ENCODE measurements around the gene GPR153. TPM values are rescaled to one million over a fixed set of nuclear protein-coding genes. Genes with fewer than 3 reads are reported as not detected.

GPR153 gene
- total and polyA plus RNA-seq, 2 of the 13 experiments (the other 11 are each of a cell fraction or from before 2014, with no cell fraction given) = 0.22 to 0.31 TPM

DNA sequence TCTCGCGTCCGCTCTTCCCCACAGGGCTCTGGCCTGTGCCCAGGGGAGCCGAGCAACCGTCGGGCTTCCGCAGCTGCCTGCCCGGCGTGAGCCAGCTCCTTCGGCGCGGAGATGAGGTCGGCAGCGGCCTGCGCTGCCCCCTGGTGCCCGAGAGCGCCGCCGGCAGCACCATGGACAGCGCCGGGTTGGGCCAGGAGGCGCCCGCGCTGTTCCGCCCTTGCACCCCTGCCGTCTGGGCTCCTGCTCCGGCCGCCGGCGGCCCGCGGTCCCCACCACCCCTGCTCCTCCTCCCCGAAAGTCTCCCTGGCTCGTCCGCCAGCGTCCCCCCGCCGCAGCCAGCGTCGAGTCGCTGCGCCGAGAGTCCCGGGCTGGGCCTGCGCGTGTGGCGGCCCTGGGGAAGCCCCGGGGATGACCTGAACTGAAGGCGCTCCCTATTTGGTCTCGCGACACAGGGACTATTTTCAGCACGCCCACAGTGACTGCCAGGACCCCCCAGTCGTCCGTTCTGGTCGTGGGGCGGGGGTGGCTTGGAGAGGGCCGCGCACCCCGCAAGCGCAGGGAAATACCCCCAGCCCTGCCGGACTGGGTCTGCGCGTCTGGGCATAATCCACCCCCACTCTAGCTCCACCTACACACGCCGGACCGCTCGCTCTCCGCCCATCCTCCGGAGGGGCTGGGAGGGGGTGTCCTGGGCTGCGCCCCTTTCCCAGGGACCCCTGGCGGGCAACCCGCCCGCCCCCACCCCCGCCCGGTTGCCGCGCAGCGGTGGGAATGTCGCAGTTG lies 15.6 kb downstream of the GPR153 start (continued):
- TF ChIP-seq ZNF414 (CRISPR knock-in tag; IDR thresholded peaks at IDR 0.05) = peak; percentile 91; the same call in 1 of the 2 replicates
- no peak for TF ChIP-seq ZNF207 (IDR thresholded peaks at IDR 0.05; ENCODE audit: borderline replicate concordance)
- TF ChIP-seq, protein P1, sequence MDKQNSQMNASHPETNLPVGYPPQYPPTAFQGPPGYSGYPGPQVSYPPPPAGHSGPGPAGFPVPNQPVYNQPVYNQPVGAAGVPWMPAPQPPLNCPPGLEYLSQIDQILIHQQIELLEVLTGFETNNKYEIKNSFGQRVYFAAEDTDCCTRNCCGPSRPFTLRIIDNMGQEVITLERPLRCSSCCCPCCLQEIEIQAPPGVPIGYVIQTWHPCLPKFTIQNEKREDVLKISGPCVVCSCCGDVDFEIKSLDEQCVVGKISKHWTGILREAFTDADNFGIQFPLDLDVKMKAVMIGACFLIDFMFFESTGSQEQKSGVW (CRISPR knock-in tag; IDR thresholded peaks at IDR 0.05; ENCODE audit: borderline replicate concordance) = peak; percentile 97
- peak; percentile 99 for TF ChIP-seq ZNF430 (CRISPR knock-in tag; IDR thresholded peaks at IDR 0.05)
- TF ChIP-seq PTBP1 (IDR thresholded peaks at IDR 0.05; ENCODE audit: low read depth, low read length, poor library complexity, severe bottlenecking) = no peak
- peak; percentile 68; the same call in 1 of the 2 replicates for TF ChIP-seq ELK4 (CRISPR knock-in tag; IDR thresholded peaks at IDR 0.05; ENCODE audit: borderline replicate concordance)
- TF ChIP-seq, protein P2, sequence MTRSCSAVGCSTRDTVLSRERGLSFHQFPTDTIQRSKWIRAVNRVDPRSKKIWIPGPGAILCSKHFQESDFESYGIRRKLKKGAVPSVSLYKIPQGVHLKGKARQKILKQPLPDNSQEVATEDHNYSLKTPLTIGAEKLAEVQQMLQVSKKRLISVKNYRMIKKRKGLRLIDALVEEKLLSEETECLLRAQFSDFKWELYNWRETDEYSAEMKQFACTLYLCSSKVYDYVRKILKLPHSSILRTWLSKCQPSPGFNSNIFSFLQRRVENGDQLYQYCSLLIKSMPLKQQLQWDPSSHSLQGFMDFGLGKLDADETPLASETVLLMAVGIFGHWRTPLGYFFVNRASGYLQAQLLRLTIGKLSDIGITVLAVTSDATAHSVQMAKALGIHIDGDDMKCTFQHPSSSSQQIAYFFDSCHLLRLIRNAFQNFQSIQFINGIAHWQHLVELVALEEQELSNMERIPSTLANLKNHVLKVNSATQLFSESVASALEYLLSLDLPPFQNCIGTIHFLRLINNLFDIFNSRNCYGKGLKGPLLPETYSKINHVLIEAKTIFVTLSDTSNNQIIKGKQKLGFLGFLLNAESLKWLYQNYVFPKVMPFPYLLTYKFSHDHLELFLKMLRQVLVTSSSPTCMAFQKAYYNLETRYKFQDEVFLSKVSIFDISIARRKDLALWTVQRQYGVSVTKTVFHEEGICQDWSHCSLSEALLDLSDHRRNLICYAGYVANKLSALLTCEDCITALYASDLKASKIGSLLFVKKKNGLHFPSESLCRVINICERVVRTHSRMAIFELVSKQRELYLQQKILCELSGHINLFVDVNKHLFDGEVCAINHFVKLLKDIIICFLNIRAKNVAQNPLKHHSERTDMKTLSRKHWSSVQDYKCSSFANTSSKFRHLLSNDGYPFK (CRISPR knock-in tag; IDR thresholded peaks at IDR 0.05; ENCODE audit: borderline replicate concordance) = peak; percentile 35; the same call in 1 of the 2 replicates
- peak; percentile 95 for TF ChIP-seq TBX2 (CRISPR knock-in tag; IDR thresholded peaks at IDR 0.05; ENCODE audit: borderline replicate concordance)
- TF ChIP-seq, protein P3, sequence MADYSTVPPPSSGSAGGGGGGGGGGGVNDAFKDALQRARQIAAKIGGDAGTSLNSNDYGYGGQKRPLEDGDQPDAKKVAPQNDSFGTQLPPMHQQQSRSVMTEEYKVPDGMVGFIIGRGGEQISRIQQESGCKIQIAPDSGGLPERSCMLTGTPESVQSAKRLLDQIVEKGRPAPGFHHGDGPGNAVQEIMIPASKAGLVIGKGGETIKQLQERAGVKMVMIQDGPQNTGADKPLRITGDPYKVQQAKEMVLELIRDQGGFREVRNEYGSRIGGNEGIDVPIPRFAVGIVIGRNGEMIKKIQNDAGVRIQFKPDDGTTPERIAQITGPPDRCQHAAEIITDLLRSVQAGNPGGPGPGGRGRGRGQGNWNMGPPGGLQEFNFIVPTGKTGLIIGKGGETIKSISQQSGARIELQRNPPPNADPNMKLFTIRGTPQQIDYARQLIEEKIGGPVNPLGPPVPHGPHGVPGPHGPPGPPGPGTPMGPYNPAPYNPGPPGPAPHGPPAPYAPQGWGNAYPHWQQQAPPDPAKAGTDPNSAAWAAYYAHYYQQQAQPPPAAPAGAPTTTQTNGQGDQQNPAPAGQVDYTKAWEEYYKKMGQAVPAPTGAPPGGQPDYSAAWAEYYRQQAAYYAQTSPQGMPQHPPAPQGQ (CRISPR knock-in tag; IDR thresholded peaks at IDR 0.05; ENCODE audit: borderline replicate concordance) = no peak
- no peak for TF ChIP-seq U2AF2 (IDR thresholded peaks at IDR 0.05; ENCODE audit: low read depth, low read length)
- TF ChIP-seq ZFP90 (CRISPR knock-in tag; IDR thresholded peaks at IDR 0.05; ENCODE audit: borderline replicate concordance) = peak; percentile 98
- TF ChIP-seq RFXANK (CRISPR knock-in tag; IDR thresholded peaks at IDR 0.05) = peak; percentile 87
- TF ChIP-seq ZNF331 (CRISPR knock-in tag; IDR thresholded peaks at IDR 0.05) = peak; percentile 99
- peak; percentile 83; the same call in 1 of the 2 replicates for TF ChIP-seq ZNF136 (CRISPR knock-in tag; IDR thresholded peaks at IDR 0.05; ENCODE audit: low read depth)
- TF ChIP-seq, protein P4, sequence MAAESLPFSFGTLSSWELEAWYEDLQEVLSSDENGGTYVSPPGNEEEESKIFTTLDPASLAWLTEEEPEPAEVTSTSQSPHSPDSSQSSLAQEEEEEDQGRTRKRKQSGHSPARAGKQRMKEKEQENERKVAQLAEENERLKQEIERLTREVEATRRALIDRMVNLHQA (CRISPR knock-in tag; IDR thresholded peaks at IDR 0.05) = peak; percentile 63; the same call in 1 of the 2 replicates
- peak; percentile 95 for TF ChIP-seq ZNF264 (CRISPR knock-in tag; IDR thresholded peaks at IDR 0.05)
- TF ChIP-seq GATAD1 (CRISPR knock-in tag; IDR thresholded peaks at IDR 0.05) = peak; percentile 82
- peak; percentile 98 for TF ChIP-seq ZFP36L2 (CRISPR knock-in tag; IDR thresholded peaks at IDR 0.05)
- TF ChIP-seq ZNF883 (CRISPR knock-in tag; IDR thresholded peaks at IDR 0.05; ENCODE audit: not compliant biosample characterization) = peak; percentile 99
- peak; percentile 91 for TF ChIP-seq ZNF431 (CRISPR knock-in tag; IDR thresholded peaks at IDR 0.05; ENCODE audit: borderline replicate concordance, low read depth)
- no peak for TF ChIP-seq ZFP62 (CRISPR knock-in tag; IDR thresholded peaks at IDR 0.05)

All from HepG2 (cell line).